NCI-H510A (cell line): Measurements from ENCODE around the gene FOXP4.

Experiments
- DNase-seq: peaks from one replicate; lab custom pipeline; 2025; lab: John Stamatoyannopoulos, UW

Gene FOXP4

GRCh38 chr6:41565701-41566100 is 19.5 kb downstream of the FOXP4 start:
- DNase-seq: no peak

- DNase-seq: no peak
Measured at GRCh38 chr6:41566961-41567360, 20.8 kb downstream of the FOXP4 start.

- DNase-seq: no peak
Measured at GRCh38 chr6:41567684-41568083, 21.5 kb downstream of the FOXP4 start.

GRCh38 chr6:41568202-41568584 is 22.0 kb downstream of the FOXP4 start:
- DNase-seq: no peak

GRCh38 chr6:41568585-41569384 is 22.6 kb downstream of the FOXP4 start:
- peak; percentile 97 for DNase-seq

GRCh38 chr6:41570259-41570615 is 24.1 kb downstream of the FOXP4 start:
- DNase-seq: no peak

- DNase-seq: no peak
Measured at GRCh38 chr6:41571021-41571780, 25.0 kb downstream of the FOXP4 start.

- no peak for DNase-seq
Measured at GRCh38 chr6:41572613-41573012, 26.4 kb downstream of the FOXP4 start.

- DNase-seq: no peak
Measured at GRCh38 chr6:41573276-41573675, 27.1 kb downstream of the FOXP4 start.

- DNase-seq: no peak
Measured at GRCh38 chr6:41573985-41574384, 27.8 kb downstream of the FOXP4 start.

- no peak for DNase-seq
Measured at GRCh38 chr6:41575598-41575997, 29.4 kb downstream of the FOXP4 start.

- DNase-seq: peak; percentile 36
Measured at GRCh38 chr6:41576667-41577066, 30.5 kb downstream of the FOXP4 start.

- peak; percentile 94 for DNase-seq
Measured at GRCh38 chr6:41577356-41578216, 31.4 kb downstream of the FOXP4 start.

- peak; percentile 94 for DNase-seq
Measured at GRCh38 chr6:41578217-41579087, 32.3 kb downstream of the FOXP4 start.

GRCh38 chr6:41579088-41579610 is 33.0 kb downstream of the FOXP4 start:
- DNase-seq: no peak

- no peak for DNase-seq
Measured at GRCh38 chr6:41580690-41581089, 34.5 kb downstream of the FOXP4 start.

- DNase-seq: no peak
Measured at GRCh38 chr6:41581381-41581991, 35.3 kb downstream of the FOXP4 start.

- no peak for DNase-seq
Measured at GRCh38 chr6:41582540-41582939, 36.4 kb downstream of the FOXP4 start.

- no peak for DNase-seq
Measured at GRCh38 chr6:41583565-41583964, 37.4 kb downstream of the FOXP4 start.

GRCh38 chr6:41584205-41584604 is 38.0 kb downstream of the FOXP4 start:
- DNase-seq: no peak

GRCh38 chr6:41584668-41585205 is 38.6 kb downstream of the FOXP4 start:
- peak; percentile 75 for DNase-seq
